ENCODE data around the gene C15orf62. TPM values are rescaled to one million over a fixed set of nuclear protein-coding genes. Genes with fewer than 3 reads are reported as not detected.
A peak's percentile ranks its signal among the peaks of the same experiment; 100 is the strongest.

The C15orf62 gene
- total RNA-seq, 4 donors from 2014 or later, result 0.28 to 0.55 TPM; not detected in 2

DNA sequence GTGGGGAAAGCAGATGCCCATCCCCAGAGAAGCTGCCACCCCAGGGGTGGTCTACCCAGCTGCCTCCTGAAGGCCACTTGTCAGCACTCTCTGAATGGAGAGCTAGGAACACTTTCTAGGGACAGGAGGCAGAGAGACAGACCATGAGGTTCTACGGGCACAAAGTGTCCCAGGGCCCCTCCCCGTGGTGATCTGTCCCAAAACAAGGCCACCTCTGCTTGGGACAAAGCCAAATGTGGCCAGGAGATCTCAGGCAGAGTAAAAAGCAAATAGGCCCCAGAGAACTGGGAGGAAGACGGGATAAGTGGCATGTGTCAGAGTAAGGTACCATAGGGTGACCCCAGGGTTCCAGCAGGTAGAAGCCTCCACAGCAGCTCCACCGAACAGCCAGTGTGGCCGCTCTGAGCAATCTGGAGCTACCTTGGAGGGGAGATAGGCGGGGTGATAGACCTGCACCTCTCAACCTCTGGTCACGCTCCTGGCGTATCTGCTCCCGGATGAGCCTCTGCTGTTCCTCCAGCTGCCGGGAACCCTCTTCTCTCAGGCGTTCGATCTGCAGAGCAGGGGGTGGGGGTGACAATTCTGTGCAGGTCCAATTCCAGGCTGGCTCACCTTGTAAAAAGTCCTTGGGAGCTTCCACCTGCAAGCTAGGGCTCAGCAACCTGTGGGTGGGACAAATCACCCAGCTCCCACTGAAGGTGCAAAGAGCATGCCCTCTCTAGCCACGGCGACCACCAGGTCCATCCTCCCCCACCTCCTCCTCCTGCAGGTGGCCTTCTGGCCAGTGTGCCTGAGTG lies 6.2 kb downstream of the C15orf62 start:
- H3K27ac ChIP-seq, result no peak overlapping the region
- TF ChIP-seq, protein P1, sequence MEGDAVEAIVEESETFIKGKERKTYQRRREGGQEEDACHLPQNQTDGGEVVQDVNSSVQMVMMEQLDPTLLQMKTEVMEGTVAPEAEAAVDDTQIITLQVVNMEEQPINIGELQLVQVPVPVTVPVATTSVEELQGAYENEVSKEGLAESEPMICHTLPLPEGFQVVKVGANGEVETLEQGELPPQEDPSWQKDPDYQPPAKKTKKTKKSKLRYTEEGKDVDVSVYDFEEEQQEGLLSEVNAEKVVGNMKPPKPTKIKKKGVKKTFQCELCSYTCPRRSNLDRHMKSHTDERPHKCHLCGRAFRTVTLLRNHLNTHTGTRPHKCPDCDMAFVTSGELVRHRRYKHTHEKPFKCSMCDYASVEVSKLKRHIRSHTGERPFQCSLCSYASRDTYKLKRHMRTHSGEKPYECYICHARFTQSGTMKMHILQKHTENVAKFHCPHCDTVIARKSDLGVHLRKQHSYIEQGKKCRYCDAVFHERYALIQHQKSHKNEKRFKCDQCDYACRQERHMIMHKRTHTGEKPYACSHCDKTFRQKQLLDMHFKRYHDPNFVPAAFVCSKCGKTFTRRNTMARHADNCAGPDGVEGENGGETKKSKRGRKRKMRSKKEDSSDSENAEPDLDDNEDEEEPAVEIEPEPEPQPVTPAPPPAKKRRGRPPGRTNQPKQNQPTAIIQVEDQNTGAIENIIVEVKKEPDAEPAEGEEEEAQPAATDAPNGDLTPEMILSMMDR (IDR thresholded peaks at IDR 0.05), result no peak
- TF ChIP-seq POLR2A (IDR thresholded peaks at IDR 0.05), result no peak
- H3K9me3 ChIP-seq, result no peaks in the 10 kb centered on the region
- no peak overlapping the region for H3K4me3 ChIP-seq
- no peaks in the 10 kb centered on the region for H3K36me3 ChIP-seq
- intact Hi-C loops (cut with DNase I; ENCODE audit: low total_unique reads), result no loop called here
- no peaks in the 10 kb centered on the region for H3K27me3 ChIP-seq
- H3K4me1 ChIP-seq, result no peaks in the 10 kb centered on the region
- DNase-seq, result no peak

GRCh38 chr15:40776537-40777141 lies 6.9 kb downstream of the C15orf62 start:
- H3K9me3 ChIP-seq, result no peaks in the 10 kb centered on the region
- no peak overlapping the region for H3K4me3 ChIP-seq
- no peak for DNase-seq
- TF ChIP-seq, protein P1 (IDR thresholded peaks at IDR 0.05), result no peak
- TF ChIP-seq POLR2A (IDR thresholded peaks at IDR 0.05), result no peak
- no peak overlapping the region for H3K27ac ChIP-seq
- intact Hi-C loops (cut with DNase I; ENCODE audit: low total_unique reads), result no loop called here
- H3K27me3 ChIP-seq, result no peaks in the 10 kb centered on the region
- no peaks in the 10 kb centered on the region for H3K4me1 ChIP-seq
- no peaks in the 10 kb centered on the region for H3K36me3 ChIP-seq

GRCh38 chr15:40782609-40783227 lies 12.9 kb downstream of the C15orf62 start:
- H3K4me3 ChIP-seq, result no peak overlapping the region
- no peaks in the 10 kb centered on the region for H3K36me3 ChIP-seq
- no peaks in the 10 kb centered on the region for H3K9me3 ChIP-seq
- peak in 1 of 2 donors; percentile 24 for DNase-seq
- no peak overlapping the region for H3K27ac ChIP-seq
- H3K27me3 ChIP-seq, result no peaks in the 10 kb centered on the region
- intact Hi-C loops (cut with DNase I; ENCODE audit: low total_unique reads), result no loop called here
- no peaks in the 10 kb centered on the region for H3K4me1 ChIP-seq
- no peak for TF ChIP-seq POLR2A (IDR thresholded peaks at IDR 0.05)
- TF ChIP-seq, protein P1 (IDR thresholded peaks at IDR 0.05), result peak in 2 of 4 experiments; percentile 46 to 56

DNA sequence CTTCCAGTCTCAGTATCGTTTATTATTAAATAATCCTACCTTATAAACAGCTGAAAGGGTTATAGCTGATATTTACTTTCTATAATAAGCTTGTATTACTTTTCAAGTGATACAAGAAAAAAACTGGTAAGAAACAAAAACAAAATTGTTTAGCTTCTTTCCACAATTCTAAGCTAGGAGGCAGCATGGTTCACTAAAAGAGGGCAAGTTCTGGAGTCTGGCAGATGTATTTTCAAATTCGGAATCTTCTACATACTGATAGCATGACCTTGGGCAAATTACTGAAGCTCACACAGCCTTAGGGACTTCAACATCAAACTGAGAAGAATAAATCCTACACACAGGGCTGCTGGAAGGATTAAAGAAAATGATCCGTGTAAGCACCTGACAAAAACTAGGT lies 15.4 kb downstream of the C15orf62 start:
- Histone ChIP-seq H3K4me3 (no peak overlapping the region), H3K36me3 (no peaks in the 10 kb centered on the region), H3K9me3 (no peaks in the 10 kb centered on the region), H3K4me1 (no peaks in the 10 kb centered on the region), H3K27ac (no peak overlapping the region), H3K27me3 (no peaks in the 10 kb centered on the region)
- no peak for TF ChIP-seq POLR2A (IDR thresholded peaks at IDR 0.05)
- TF ChIP-seq, protein P1 (IDR thresholded peaks at IDR 0.05), result no peak
- no peak for DNase-seq
- intact Hi-C loops (cut with DNase I; ENCODE audit: low total_unique reads), result no loop called here

- Histone ChIP-seq H3K9me3 (no peaks in the 10 kb centered on the region), H3K27ac (no peak overlapping the region), H3K27me3 (no peaks in the 10 kb centered on the region), H3K4me3 (no peak overlapping the region), H3K36me3 (no peaks in the 10 kb centered on the region), H3K4me1 (no peaks in the 10 kb centered on the region)
- no peak for DNase-seq
- intact Hi-C loops (cut with DNase I; ENCODE audit: low total_unique reads), result no loop called here
- TF ChIP-seq POLR2A (IDR thresholded peaks at IDR 0.05), result no peak
- TF ChIP-seq, protein P1 (IDR thresholded peaks at IDR 0.05), result no peak
These were observed 16.0 kb downstream of the C15orf62 start for GRCh38 chr15:40785814-40786213.
